MCF 10A (cell line): ENCODE measurements around the gene COX8C. TPM values are rescaled to one million over a fixed set of nuclear protein-coding genes. Genes with fewer than 3 reads are reported as not detected.
A peak's percentile ranks its signal among the peaks of the same experiment; 100 is the strongest.

Experiments
- BruUV-seq: library from RNA; stranded (reverse); fragments of 400-500 nt; replicated peaks from 2 replicates; lab custom pipeline; 2021; lab: Mats Ljungman, UMichigan
- CTCF ChIA-PET: fragments of 300-600 bp; sonication (Branson Sonifier 250); formaldehyde crosslinking; extraction: SDS; loops from one replicate; lab custom pipeline; 2021; ENCODE audit warnings: antibody characterized with exemption, inconsistent platforms; lab: Yijun Ruan, JAX
- POLR2A ChIA-PET: fragments of 300-600, 350-650 bp; sonication (Branson Sonifier 250); formaldehyde crosslinking; extraction: SDS; loops from one replicate; lab custom pipeline; 2020; ENCODE audit warnings: antibody characterized with exemption, inconsistent platforms; lab: Yijun Ruan, JAX
- DNase-seq: peaks from one replicate; pipeline ENCODE4 v3.0.0-alpha.2; 2018; ENCODE audit not compliant: unreplicated experiment
- H3K27ac Mint-ChIP-seq: one replicate; pipeline ENCODE4 v1.8.0; 2022; ENCODE audit warnings: mild to moderate bottlenecking, low read depth, mixed read lengths; ENCODE audit not compliant: unreplicated experiment
- H3K27me3 Mint-ChIP-seq: one replicate; pipeline ENCODE4 v1.8.0; 2022; ENCODE audit warnings: mixed read lengths; ENCODE audit not compliant: insufficient read depth, unreplicated experiment
- H3K36me3 Mint-ChIP-seq: one replicate; pipeline ENCODE4 v1.8.0; 2022; ENCODE audit warnings: mild to moderate bottlenecking, moderate library complexity, mixed read lengths; ENCODE audit not compliant: insufficient read depth, unreplicated experiment
- H3K4me1 Mint-ChIP-seq: one replicate; pipeline ENCODE4 v1.8.0; 2022; ENCODE audit warnings: mixed read lengths; ENCODE audit not compliant: insufficient read depth, unreplicated experiment
- H3K4me3 Mint-ChIP-seq: one replicate; pipeline ENCODE4 v1.8.0; 2022; ENCODE audit warnings: mild to moderate bottlenecking, moderate library complexity, mixed read lengths; ENCODE audit not compliant: unreplicated experiment
- H3K9me3 Mint-ChIP-seq: one replicate; pipeline ENCODE4 v1.8.0; 2022; ENCODE audit warnings: mixed read lengths; ENCODE audit not compliant: unreplicated experiment
- intact Hi-C: fragments of 100-400 bp; cut with micrococcal nuclease; formaldehyde crosslinking; loops from 2 replicates; pipeline ENCODE4 v1.14.1; 2022
- total RNA-seq: library from RNA; stranded (reverse); gene quantifications from 2 replicates; pipeline ENCODE4 v1.2.3, GENCODE V29; 2022
- TF ChIP-seq, protein P1 (sequence below): fragments of 200-600 bp; IDR thresholded peaks from one replicate; pipeline ENCODE4 v1.8.0; 2022; ENCODE audit warnings: antibody characterized with exemption, mild to moderate bottlenecking; ENCODE audit not compliant: unreplicated experiment

Gene COX8C
- total RNA-seq, 1 experiment from 2014 or later, result not detected

DNA sequence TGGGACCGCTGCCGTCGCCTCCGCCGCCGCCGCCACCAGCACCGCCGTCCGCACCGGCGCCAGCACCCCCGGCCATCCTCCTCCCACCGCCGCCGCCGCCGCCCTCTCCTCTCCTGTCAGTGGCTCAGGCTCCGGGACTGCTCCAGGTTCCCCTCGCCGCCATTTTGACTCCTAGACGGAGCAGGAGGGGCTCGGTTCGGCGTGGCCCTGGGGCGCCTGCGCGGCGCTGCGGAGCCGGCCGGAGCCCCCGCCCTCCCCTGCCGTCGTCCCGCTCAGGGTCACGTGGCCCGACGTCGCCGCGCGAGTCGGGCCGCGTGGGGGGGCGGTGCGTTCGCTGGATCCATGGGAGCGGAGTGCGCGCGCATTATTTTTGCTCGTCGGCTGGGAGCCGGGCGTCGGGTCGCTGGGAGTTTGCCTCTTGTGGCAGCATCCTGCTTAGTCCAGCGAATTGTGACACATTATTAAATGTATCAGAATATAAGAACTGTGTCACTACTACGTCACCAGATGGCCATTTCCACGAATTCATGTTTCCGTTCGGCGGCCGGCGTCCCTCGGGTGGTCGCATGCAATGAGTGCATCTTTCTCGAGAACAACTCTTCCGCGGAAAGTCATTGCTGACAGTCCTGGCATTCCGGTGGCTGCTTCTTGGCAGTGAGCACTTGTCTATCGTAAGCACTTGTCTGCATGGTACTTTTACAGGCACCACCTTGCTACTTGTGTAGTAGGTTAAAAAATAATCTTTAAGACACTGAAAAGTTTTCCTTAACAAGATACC is 13.9 kb upstream of the COX8C start, which contains the start of gene BTBD7:
Gene BTBD7 (minus strand): TSS at position 184 of the 778 bp plus-strand sequence. CDS start 36,985 bp downstream, outside the sequence.
- Mint-ChIP-seq H3K27me3 (no peaks in the 10 kb centered on the region), H3K9me3 (no peaks in the 10 kb centered on the region), H3K27ac (peak within 1 kb of the TSS; percentile 94), H3K36me3 (peaks cover 13% of the 10 kb centered on the region), H3K4me3 (peak within 1 kb of the TSS; percentile 92), H3K4me1 (peaks cover 28% of the 10 kb centered on the region)
- no TSS peak for BruUV-seq
- TF ChIP-seq, protein P1, sequence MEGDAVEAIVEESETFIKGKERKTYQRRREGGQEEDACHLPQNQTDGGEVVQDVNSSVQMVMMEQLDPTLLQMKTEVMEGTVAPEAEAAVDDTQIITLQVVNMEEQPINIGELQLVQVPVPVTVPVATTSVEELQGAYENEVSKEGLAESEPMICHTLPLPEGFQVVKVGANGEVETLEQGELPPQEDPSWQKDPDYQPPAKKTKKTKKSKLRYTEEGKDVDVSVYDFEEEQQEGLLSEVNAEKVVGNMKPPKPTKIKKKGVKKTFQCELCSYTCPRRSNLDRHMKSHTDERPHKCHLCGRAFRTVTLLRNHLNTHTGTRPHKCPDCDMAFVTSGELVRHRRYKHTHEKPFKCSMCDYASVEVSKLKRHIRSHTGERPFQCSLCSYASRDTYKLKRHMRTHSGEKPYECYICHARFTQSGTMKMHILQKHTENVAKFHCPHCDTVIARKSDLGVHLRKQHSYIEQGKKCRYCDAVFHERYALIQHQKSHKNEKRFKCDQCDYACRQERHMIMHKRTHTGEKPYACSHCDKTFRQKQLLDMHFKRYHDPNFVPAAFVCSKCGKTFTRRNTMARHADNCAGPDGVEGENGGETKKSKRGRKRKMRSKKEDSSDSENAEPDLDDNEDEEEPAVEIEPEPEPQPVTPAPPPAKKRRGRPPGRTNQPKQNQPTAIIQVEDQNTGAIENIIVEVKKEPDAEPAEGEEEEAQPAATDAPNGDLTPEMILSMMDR, result no peak
- ChIA-PET CTCF (no interaction called here), POLR2A (interaction anchor here (3.6 kb wide), 1 partner anchor 15 kb away, joined by 33 read pairs; no protein-coding TSS in a partner anchor)
- peak; percentile 95 for DNase-seq
- intact Hi-C loops, result no loop called here

DNA sequence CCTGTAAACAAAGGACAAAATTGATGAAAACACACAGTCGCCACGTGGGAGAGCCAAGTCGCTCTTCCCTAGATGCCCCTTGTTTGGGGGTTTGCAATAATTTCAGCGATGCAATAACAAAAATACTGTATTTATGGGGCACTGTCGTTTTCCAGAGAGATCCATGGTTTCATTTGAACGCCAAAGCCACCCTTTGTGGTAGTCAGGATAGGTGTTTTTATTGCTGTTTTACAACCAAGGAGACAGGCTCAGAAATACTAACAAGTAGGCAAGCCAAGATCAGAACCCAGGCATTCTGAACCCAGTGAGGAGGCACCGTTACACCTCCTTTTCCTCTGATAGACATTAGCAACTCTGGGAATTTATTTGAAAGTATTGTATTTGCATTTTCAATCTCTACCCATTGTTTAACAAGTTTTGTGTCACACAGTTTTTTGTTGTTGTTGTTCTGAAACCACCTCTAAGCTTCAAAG is 13.3 kb upstream of the COX8C start:
- peak overlapping the region; percentile 92 for H3K4me3 Mint-ChIP-seq
- no peak for DNase-seq

DNA sequence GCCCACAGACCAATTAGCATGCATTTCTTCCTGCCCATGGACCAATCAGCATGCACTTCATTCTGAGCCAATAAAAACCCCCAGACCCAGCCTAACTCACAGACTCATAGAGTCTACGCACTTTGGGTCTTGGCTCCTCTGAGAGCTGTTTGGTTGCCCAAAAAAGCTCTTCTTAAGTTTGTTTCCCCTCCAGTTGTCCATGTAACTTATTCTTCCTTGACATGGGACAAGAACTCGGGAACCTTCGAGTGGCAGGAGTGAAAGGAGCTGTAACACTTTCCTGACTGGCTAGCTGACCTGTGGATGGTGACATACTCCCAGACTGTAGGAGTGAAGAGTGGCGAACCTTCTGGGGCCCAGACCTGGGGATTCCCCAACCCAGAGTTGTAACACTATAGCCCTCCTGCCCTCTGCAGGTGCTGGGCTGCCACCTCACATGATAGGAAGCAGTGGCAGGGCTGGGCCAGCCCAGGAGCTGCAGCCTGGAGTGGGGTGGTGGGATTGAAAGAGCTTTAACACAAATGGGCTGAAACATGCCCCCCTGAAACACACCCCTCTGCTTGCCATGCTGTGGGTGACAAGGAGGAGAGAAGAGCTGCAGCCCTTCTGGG is 9.7 kb upstream of the COX8C start:
- no peak for DNase-seq
- ChIA-PET CTCF (no interaction called here), POLR2A (no interaction called here)
- Mint-ChIP-seq H3K4me3 (no peak overlapping the region), H3K36me3 (peaks cover 7% of the 10 kb centered on the region), H3K9me3 (no peaks in the 10 kb centered on the region), H3K4me1 (peaks cover 6% of the 10 kb centered on the region), H3K27ac (no peak overlapping the region), H3K27me3 (no peaks in the 10 kb centered on the region)
- TF ChIP-seq, protein P1, result no peak
- intact Hi-C loops, result no loop called here
- no TSS peak for BruUV-seq

More for the DNA sequence above, 13.3 kb upstream of the COX8C start:
- Mint-ChIP-seq H3K36me3 (peaks cover 7% of the 10 kb centered on the region), H3K27ac (peak overlapping the region; percentile 94), H3K27me3 (no peaks in the 10 kb centered on the region), H3K4me1 (peaks cover 28% of the 10 kb centered on the region), H3K9me3 (no peaks in the 10 kb centered on the region)
- ChIA-PET POLR2A (interaction anchor here (0.7 to 1.1 kb wide), 2 partner anchors 13 to 75 kb away, joined by 3 read pairs; no protein-coding TSS in a partner anchor), CTCF (no interaction called here)
- intact Hi-C loops, result no loop called here
- BruUV-seq, result TSS peak; percentile 42
- TF ChIP-seq, protein P1, result no peak

DNA sequence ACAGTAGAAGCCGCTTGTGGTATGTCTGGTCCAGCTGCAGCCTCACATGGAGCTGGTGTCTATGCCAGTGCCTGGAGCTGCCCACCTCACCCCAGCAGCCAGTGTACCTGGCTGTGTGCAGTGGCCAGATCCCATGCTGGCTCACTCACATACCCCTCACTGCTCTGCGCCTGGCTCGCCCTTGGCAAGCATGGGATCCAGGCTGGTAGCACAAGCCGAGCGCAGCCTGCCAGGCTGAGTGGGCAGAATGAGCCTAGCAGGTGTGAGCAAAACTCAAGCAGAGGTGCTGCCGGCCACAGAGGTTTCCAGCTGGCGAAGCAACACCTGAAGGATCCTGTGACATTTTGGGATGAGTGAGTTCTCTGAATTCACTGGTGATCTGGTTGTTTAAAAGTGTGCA is 9.1 kb upstream of the COX8C start:
- Mint-ChIP-seq H3K36me3 (peaks cover 3% of the 10 kb centered on the region), H3K4me1 (peaks cover 6% of the 10 kb centered on the region), H3K9me3 (no peaks in the 10 kb centered on the region), H3K27me3 (no peaks in the 10 kb centered on the region), H3K4me3 (no peak overlapping the region), H3K27ac (no peak overlapping the region)
- ChIA-PET CTCF (no interaction called here), POLR2A (interaction anchor here (0.7 kb wide), 1 partner anchor 20 kb away, joined by 3 read pairs; no protein-coding TSS in a partner anchor)
- intact Hi-C loops, result no loop called here
- no TSS peak for BruUV-seq
- TF ChIP-seq, protein P1, result no peak
- DNase-seq, result no peak
